ENCODE measurements around the gene TATDN2. TPM values are rescaled to one million over a fixed set of nuclear protein-coding genes. Genes with fewer than 3 reads are reported as not detected.
"Not testable (repeated sequence)": the region's sequence is repeated elsewhere in the genome, so short reads cannot be mapped to it uniquely, and the experiment has no call there.

The TATDN2 gene
- total RNA-seq, 2 experiments from 2014 or later: 22.0 to 57.5 TPM

DNA sequence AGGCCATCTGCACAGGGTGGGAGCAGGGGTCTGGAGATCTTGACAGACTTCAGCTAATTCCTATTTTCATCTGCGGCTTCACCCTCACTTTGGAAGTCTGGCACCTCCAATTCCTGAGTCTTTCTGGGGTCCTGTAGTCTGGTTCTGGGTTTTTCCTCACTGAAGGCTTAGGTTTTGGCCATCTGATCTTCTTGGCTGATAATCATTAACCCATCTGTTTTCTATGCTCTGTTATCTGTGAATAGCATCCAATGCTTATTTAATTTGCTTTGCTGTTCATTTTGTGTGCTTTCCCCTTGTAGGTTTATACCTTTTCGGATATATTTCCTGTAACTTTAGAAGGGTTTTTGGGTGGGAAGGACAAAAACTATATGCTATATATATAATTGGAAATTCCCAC lies 17.6 kb downstream of the TATDN2 start:
- intact Hi-C loops (cut with micrococcal nuclease; ENCODE audit: unreplicated experiment): no loop called here
- no peaks in the 10 kb centered on the region for H3K9me3 ChIP-seq (ENCODE audit: low read length)
- no peak overlapping the region for H3K4me3 ChIP-seq (ENCODE audit: low read depth, low read length, poor library complexity, severe bottlenecking)
- POLR2A ChIA-PET: no interaction called here
- H3K4me2 ChIP-seq (ENCODE audit: low read length): no peak overlapping the region
- no peak for TF ChIP-seq CTCF (conservative IDR thresholded peaks at IDR 0.05; ENCODE audit: low read length)
- no peak for TF ChIP-seq EZH2phosphoT487 (IDR thresholded peaks at IDR 0.05; ENCODE audit: borderline replicate concordance, low read depth, low read length)
- H3K9me2 ChIP-seq (ENCODE audit: insufficient read depth, low read length): no peaks in the 10 kb centered on the region
- H4K20me1 ChIP-seq (ENCODE audit: insufficient read depth, low read length): peaks cover 24% of the 10 kb centered on the region
- no peaks in the 10 kb centered on the region for H3K4me1 ChIP-seq (ENCODE audit: insufficient read depth, low read length, poor library complexity, severe bottlenecking)
- peaks cover 93% of the 10 kb centered on the region for H3K79me2 ChIP-seq (ENCODE audit: insufficient read depth, low read depth, low read length)
- H2AFZ ChIP-seq (ENCODE audit: low read length): no peak overlapping the region
- CTCF ChIA-PET (ENCODE audit: unreplicated experiment): no interaction called here
- no peak for DNase-seq (ENCODE audit: low spot score)
- H3K27ac ChIP-seq (ENCODE audit: low read depth, low read length, poor library complexity, severe bottlenecking): no peak overlapping the region
- BruUV-seq (replicated peaks): no TSS peak
- peaks cover 98% of the 10 kb centered on the region for H3K36me3 ChIP-seq (ENCODE audit: insufficient read depth, low read length)

- Histone ChIP-seq H3K36me3 (ENCODE audit: insufficient read depth, low read length) (peaks cover 98% of the 10 kb centered on the region), H4K20me1 (ENCODE audit: insufficient read depth, low read length) (peaks cover 24% of the 10 kb centered on the region), H3K79me2 (ENCODE audit: insufficient read depth, low read depth, low read length) (peaks cover 96% of the 10 kb centered on the region)
- H3K4me2 ChIP-seq (ENCODE audit: low read length); H3K9me3 ChIP-seq (ENCODE audit: low read length); H3K27ac ChIP-seq (ENCODE audit: low read depth, low read length, poor library complexity, severe bottlenecking); BruUV-seq (replicated peaks); POLR2A ChIA-PET; H2AFZ ChIP-seq (ENCODE audit: low read length); H3K4me1 ChIP-seq (ENCODE audit: insufficient read depth, low read length, poor library complexity, severe bottlenecking); intact Hi-C loops (cut with micrococcal nuclease; ENCODE audit: unreplicated experiment); H3K4me3 ChIP-seq (ENCODE audit: low read depth, low read length, poor library complexity, severe bottlenecking); H3K9me2 ChIP-seq (ENCODE audit: insufficient read depth, low read length); DNase-seq (ENCODE audit: low spot score); CTCF ChIA-PET (ENCODE audit: unreplicated experiment): not testable (repeated sequence)
These were observed 18.7 kb downstream of the TATDN2 start for GRCh38 chr3:10266936-10267335.

GRCh38 chr3:10268116-10268515 lies 19.9 kb downstream of the TATDN2 start:
- no peak for DNase-seq (ENCODE audit: low spot score)
- intact Hi-C loops (cut with micrococcal nuclease; ENCODE audit: unreplicated experiment): no loop called here
- Histone ChIP-seq H4K20me1 (ENCODE audit: insufficient read depth, low read length) (peaks cover 28% of the 10 kb centered on the region), H3K4me1 (ENCODE audit: insufficient read depth, low read length, poor library complexity, severe bottlenecking) (peaks cover 4% of the 10 kb centered on the region), H3K9me3 (ENCODE audit: low read length) (no peaks in the 10 kb centered on the region), H3K4me3 (ENCODE audit: low read depth, low read length, poor library complexity, severe bottlenecking) (no peak overlapping the region), H3K27ac (ENCODE audit: low read depth, low read length, poor library complexity, severe bottlenecking) (no peak overlapping the region), H3K4me2 (ENCODE audit: low read length) (no peak overlapping the region), H3K9me2 (ENCODE audit: insufficient read depth, low read length) (no peaks in the 10 kb centered on the region), H2AFZ (ENCODE audit: low read length) (no peak overlapping the region), H3K79me2 (ENCODE audit: insufficient read depth, low read depth, low read length) (peaks cover 96% of the 10 kb centered on the region), H3K36me3 (ENCODE audit: insufficient read depth, low read length) (peaks cover 97% of the 10 kb centered on the region)
- TF ChIP-seq EZH2phosphoT487 (IDR thresholded peaks at IDR 0.05; ENCODE audit: borderline replicate concordance, low read depth, low read length) (no peak), CTCF (conservative IDR thresholded peaks at IDR 0.05; ENCODE audit: low read length) (no peak)
- POLR2A ChIA-PET: interaction anchor here (1.3 kb wide), 1 partner anchor 14 kb away, joined by 4 read pairs; no protein-coding TSS in a partner anchor
- BruUV-seq (replicated peaks): no TSS peak
- CTCF ChIA-PET (ENCODE audit: unreplicated experiment): no interaction called here
